HepG2 (cell line): ENCODE measurements around the gene MED13.

Experiments
- BCL3 ChIP-seq: sonication (generic); formaldehyde crosslinking; IDR thresholded peaks from 2 replicates; pipeline ENCODE4 v1.5.1; 2020; ENCODE audit warnings: mild to moderate bottlenecking, missing genetic modification reagents, moderate library complexity
- CTCF ChIP-seq: sonication (generic); formaldehyde crosslinking; IDR thresholded peaks from 2 replicates; pipeline ENCODE4 v1.5.0; 2020; ENCODE audit warnings: mild to moderate bottlenecking, missing genetic modification reagents, moderate library complexity
- GMEB2 ChIP-seq: IDR thresholded peaks from 2 replicates; pipeline ENCODE4 v1.6.1; 2016; ENCODE audit warnings: missing biosample characterization, missing genetic modification reagents, low read depth
- KLF13 ChIP-seq: sonication (generic); formaldehyde crosslinking; IDR thresholded peaks from 2 replicates; pipeline ENCODE4 v1.4.0; 2020; ENCODE audit warnings: mild to moderate bottlenecking, missing genetic modification reagents
- ZBTB21 ChIP-seq: sonication (generic); formaldehyde crosslinking; IDR thresholded peaks from 2 replicates; pipeline ENCODE4 v1.4.0; 2020; ENCODE audit warnings: missing genetic modification reagents
- ZNF576 ChIP-seq: sonication (generic); formaldehyde crosslinking; IDR thresholded peaks from 2 replicates; pipeline ENCODE4 v1.4.0; 2020; ENCODE audit warnings: mild to moderate bottlenecking, missing genetic modification reagents

- TF ChIP-seq ZNF576 (CRISPR knock-in tag), result no peak
- TF ChIP-seq ZBTB21 (CRISPR knock-in tag), result no peak
- TF ChIP-seq KLF13 (CRISPR knock-in tag), result no peak
- TF ChIP-seq GMEB2 (CRISPR knock-in tag), result no peak
- no peak for TF ChIP-seq BCL3 (CRISPR knock-in tag)
- TF ChIP-seq CTCF (CRISPR knock-in tag), result no peak
Measured at GRCh38 chr17:62089334-62089733, 24.3 kb upstream of the MED13 start.
